Chondrocyte (in vitro differentiated cells): Measurements from ENCODE around the gene CAPN12. TPM values are rescaled to one million over a fixed set of nuclear protein-coding genes. Genes with fewer than 3 reads are reported as not detected.

ENCODE experiments used
- DNase-seq: peaks from one replicate; pipeline ENCODE4 v3.0.0; 2021; ENCODE audit warnings: mixed read lengths, low spot score
- H3K27ac Mint-ChIP-seq: one replicate; pipeline ENCODE4 v1.8.0; 2021; ENCODE audit warnings: mild to moderate bottlenecking, moderate library complexity, mixed read lengths; ENCODE audit not compliant: unreplicated experiment
- H3K27me3 Mint-ChIP-seq: 2 replicates; pipeline ENCODE4 v1.8.0; 2021; ENCODE audit warnings: low read depth, mixed read lengths
- H3K36me3 Mint-ChIP-seq: 2 replicates; pipeline ENCODE4 v1.8.0; 2021; ENCODE audit warnings: low read depth, mixed read lengths
- H3K4me1 Mint-ChIP-seq: 2 replicates; pipeline ENCODE4 v1.8.0; 2021; ENCODE audit warnings: low read depth, mild to moderate bottlenecking, mixed read lengths
- H3K4me3 Mint-ChIP-seq: one replicate; pipeline ENCODE4 v1.8.0; 2021; ENCODE audit warnings: mild to moderate bottlenecking, moderate library complexity, mixed read lengths; ENCODE audit not compliant: unreplicated experiment
- H3K9me3 Mint-ChIP-seq: 2 replicates; pipeline ENCODE4 v1.8.0; 2021; ENCODE audit warnings: low read depth, mixed read lengths
- CTCF ChIP-seq: fragments of 200-600 bp; sonication (generic); IDR thresholded peaks from 2 replicates; pipeline ENCODE4 v1.5.0; 2021; ENCODE audit warnings: antibody characterized with exemption, mild to moderate bottlenecking, moderate library complexity
- total RNA-seq: library from RNA; stranded (reverse); gene quantifications from 3 replicates; pipeline ENCODE4 v1.2.1, GENCODE V29; 2021

Gene CAPN12
- total RNA-seq, 1 donor from 2014 or later, result 0.40 TPM

GRCh38 chr19:38698225-38699026 is 45.8 kb downstream of the CAPN12 start:
- no peak for TF ChIP-seq CTCF
- peaks cover 91% of the 10 kb centered on the region for H3K4me1 Mint-ChIP-seq

GRCh38 chr19:38697641-38698071 is 46.6 kb downstream of the CAPN12 start:
- TF ChIP-seq CTCF, result no peak
- Mint-ChIP-seq H3K27ac (no peak overlapping the region), H3K4me1 (peaks cover 96% of the 10 kb centered on the region), H3K36me3 (peaks cover 15% of the 10 kb centered on the region), H3K9me3 (no peaks in the 10 kb centered on the region), H3K4me3 (no peak overlapping the region), H3K27me3 (no peaks in the 10 kb centered on the region)
- DNase-seq, result no peak

More at GRCh38 chr19:38698225-38699026, 45.8 kb downstream of the CAPN12 start:
- Mint-ChIP-seq H3K9me3 (no peaks in the 10 kb centered on the region), H3K27ac (peak overlapping the region; percentile 83), H3K27me3 (no peaks in the 10 kb centered on the region), H3K4me3 (no peak overlapping the region), H3K36me3 (peaks cover 18% of the 10 kb centered on the region)
- DNase-seq, result no peak

- Mint-ChIP-seq H3K4me3 (no peak overlapping the region), H3K27ac (no peak overlapping the region), H3K9me3 (no peaks in the 10 kb centered on the region), H3K36me3 (peaks cover 15% of the 10 kb centered on the region), H3K27me3 (no peaks in the 10 kb centered on the region), H3K4me1 (peaks cover 96% of the 10 kb centered on the region)
- no peak for DNase-seq
- TF ChIP-seq CTCF, result no peak
Observed at GRCh38 chr19:38697197-38697596, 47.1 kb downstream of the CAPN12 start.

GRCh38 chr19:38696729-38697055 is 47.6 kb downstream of the CAPN12 start:
- H3K4me1 Mint-ChIP-seq, result peaks cover 96% of the 10 kb centered on the region
- H3K36me3 Mint-ChIP-seq, result peaks cover 17% of the 10 kb centered on the region
- no peaks in the 10 kb centered on the region for H3K27me3 Mint-ChIP-seq
- DNase-seq, result no peak
- no peak overlapping the region for H3K27ac Mint-ChIP-seq
- TF ChIP-seq CTCF, result no peak
- H3K9me3 Mint-ChIP-seq, result no peaks in the 10 kb centered on the region
- H3K4me3 Mint-ChIP-seq, result no peak overlapping the region

- TF ChIP-seq CTCF, result no peak
- H3K36me3 Mint-ChIP-seq, result peaks cover 17% of the 10 kb centered on the region
- H3K27me3 Mint-ChIP-seq, result no peaks in the 10 kb centered on the region
- no peak for DNase-seq
- no peaks in the 10 kb centered on the region for H3K9me3 Mint-ChIP-seq
- H3K27ac Mint-ChIP-seq, result peak overlapping the region; percentile 96
- no peak overlapping the region for H3K4me3 Mint-ChIP-seq
- H3K4me1 Mint-ChIP-seq, result peaks cover 96% of the 10 kb centered on the region
Observed at GRCh38 chr19:38695832-38696728, 48.2 kb downstream of the CAPN12 start.
